Amniotic stem cell (primary cell): Measurements from ENCODE around the gene CDH4.
"Not testable (repeated sequence)": the region's sequence is repeated elsewhere in the genome, so short reads cannot be mapped to it uniquely, and the experiment has no call there.

Source experiments
- DNase-seq: peaks from one replicate; lab custom pipeline; 2025; lab: John Stamatoyannopoulos, UW

CDH4 gene

DNA sequence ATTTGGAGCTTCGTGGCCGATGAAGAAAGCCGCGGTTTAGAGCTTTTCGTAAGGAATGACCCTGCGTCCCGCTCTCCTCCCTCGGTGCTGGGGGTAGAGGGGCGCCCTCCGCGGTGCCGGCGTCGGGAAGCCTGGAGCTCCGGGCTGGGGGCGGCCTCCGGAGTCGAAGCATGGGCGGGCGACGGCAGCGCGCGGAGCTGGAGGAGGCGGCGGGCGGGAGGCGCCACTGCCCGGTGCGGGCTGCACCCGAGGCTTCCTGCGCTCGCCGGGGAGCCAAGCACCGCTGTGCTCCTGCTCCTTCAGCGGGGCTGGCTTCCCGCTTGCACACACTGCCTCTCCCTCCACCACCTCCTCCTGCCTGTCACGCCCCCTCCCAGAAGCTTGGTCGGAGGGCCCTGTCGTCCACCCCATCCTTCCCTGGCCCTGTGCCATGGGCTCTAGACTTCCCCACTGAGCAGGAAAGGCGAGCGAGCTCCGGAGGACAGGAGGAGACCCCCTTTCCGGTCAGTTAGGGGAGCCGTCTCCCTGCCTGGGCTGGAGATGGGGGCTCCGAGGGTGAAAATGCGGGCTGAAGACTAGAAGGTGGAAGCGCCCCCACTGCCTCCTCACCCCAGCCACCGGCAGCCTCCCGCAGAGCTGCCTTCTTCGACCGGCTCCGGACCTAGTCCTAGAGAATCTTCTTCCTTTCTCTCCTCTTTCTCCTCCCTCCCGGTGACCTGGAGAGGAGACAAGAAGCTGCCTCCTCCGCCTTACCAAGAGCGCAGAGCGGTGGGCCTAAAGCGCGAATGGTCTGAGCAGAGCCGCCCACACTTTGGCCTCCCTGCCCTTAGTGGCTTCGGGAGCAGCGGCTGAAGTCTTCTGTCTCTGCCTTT lies 1.8 kb downstream of the CDH4 start:
- no peak for DNase-seq

DNA sequence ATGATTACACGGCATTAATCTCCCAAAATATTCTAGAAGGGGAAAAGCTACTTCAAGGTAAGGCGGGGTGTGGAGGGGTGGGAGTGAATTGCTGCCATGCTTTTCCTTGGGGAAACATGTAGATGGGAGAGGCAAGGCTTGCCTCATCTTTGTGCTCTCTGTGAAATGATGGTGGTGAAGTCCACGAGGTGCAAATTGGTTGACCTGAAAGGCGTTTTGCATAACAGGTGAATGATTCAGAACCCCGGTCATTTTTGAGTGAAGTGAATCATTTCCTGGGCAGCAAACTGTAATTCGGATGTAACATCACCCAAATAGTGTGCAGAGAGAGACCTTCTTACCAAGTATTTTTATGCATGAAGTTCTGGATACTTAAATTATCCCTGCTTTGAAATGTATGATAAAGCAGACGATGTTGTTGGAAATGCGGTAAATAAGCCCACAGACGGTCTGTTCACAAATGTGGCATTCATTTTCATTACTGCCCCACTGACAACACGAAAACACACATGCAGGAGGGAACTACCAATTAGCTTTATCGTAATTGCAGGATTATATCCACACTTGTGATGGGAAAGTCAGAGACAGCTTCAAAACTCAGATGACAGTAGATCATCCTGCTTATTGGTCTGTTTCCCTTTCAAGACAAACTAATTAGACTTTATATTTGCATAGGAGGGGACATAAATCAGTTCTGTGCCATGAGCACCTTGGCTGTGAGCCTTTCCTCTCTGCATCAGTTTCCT lies 3.0 kb downstream of the CDH4 start:
- no peak for DNase-seq

GRCh38 chr20:61256365-61256764 lies 4.3 kb downstream of the CDH4 start:
- no peak for DNase-seq

GRCh38 chr20:61256824-61257223 lies 4.8 kb downstream of the CDH4 start:
- DNase-seq, result no peak

DNA sequence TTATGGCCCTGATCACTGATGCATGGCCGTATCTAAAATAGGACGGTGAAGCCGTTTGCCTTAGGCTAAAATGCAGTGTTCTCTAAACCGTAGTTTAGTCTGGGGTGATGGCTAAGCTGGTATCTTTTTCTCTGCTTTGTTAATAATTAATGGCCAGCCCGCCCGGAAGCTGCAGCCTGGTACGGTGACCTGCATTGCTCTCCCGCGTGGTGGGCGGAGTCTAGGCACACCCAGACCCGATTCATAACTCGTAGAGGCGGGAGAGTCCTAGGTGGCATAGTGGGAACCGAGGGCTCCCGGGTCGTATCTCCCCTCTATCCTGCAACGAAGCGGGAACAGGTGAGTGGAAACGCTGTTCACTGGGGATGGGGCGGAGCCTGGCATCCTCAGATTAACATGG lies 5.5 kb downstream of the CDH4 start:
- no peak for DNase-seq

- no peak for DNase-seq
These were observed 7.7 kb downstream of the CDH4 start for GRCh38 chr20:61259741-61260140.

DNA sequence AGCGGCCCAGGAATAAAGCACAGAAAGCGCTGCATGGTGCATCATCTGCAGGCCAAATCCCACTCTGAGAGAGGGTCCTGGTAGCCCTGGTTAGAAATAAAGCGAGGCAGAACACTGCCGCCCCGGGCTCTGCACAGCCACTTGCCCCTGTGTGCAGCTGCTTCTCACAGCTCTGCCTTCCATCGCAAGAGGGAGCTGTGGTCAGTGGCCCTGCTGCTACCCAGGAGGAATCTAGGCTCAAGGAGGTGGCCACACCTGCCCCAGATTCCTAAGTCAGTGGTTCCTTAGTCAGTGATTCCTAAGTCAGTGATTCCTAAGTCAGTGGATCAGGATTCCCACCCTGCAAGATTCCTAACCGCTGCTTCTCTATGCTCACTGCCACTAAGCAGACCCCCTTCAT lies 8.8 kb downstream of the CDH4 start:
- no peak for DNase-seq

DNA sequence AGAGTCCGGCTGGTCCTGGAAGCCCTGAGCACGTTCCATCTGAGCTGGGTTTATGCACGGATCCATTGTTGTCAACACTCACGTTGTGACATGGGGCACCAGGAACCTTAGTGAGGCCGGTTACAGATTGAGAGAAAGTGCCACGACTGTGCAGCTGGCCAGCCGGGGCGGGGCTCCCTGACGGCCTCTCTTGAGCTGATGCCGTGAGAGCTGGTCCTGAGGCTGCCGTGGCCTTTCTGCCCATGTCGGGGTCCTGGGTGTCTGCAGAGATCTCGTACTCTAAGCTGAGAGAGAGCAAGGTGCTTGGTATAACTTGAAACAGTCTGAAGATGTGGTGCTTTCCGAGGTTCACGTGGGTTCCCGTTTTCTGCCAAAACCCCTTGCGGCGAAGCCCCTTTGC lies 10.0 kb downstream of the CDH4 start:
- DNase-seq, result no peak

DNA sequence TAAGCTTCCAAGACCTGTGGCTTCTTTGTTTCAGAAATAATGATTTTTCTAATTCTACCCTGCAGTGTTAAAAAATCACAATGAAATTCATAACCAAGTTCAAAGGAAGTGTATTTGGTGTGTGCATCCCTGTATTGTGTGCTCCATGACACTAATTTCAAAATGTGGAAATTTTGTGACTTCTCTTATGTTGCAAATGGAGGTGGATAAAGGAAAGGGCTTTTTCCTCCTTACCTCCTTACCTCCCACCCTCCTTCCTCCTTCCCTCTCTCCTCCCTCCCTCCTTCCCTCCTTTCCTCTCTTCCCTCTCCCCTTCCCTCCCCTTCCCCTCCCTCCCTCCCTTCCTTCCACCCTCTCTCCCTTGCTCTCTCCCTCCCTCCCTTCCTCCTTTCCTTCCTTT lies 10.5 kb downstream of the CDH4 start:
- DNase-seq, result no peak

- DNase-seq, result no peak
These were observed 11.1 kb downstream of the CDH4 start for GRCh38 chr20:61263084-61263695.

GRCh38 chr20:61263938-61264337 lies 11.9 kb downstream of the CDH4 start:
- no peak for DNase-seq

GRCh38 chr20:61267241-61267640 lies 15.2 kb downstream of the CDH4 start:
- no peak for DNase-seq

- no peak for DNase-seq
These were observed 16.0 kb downstream of the CDH4 start for GRCh38 chr20:61268024-61268423.

- DNase-seq, result no peak
These were observed 19.5 kb downstream of the CDH4 start for GRCh38 chr20:61271312-61272231.

DNA sequence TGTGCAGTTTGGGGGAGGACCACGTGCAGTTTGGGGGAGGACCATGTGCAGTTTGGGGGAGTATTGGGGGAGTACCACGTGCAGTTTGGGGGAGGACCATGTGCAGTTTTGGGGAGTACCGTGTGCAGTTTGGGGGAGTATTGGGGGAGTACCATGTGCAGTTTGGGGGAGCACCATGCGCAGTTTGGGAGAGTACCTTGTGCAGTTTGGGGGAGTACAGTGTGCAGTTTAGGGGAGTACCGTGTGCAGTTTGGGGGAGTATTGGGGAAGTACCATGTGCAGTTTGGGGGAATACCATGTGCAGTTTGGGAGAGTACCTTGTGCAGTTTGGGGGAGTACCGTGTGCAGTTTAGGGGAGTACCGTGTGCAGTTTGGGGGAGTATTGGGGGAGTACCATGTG lies 21.0 kb downstream of the CDH4 start:
- not testable (repeated sequence) for DNase-seq

GRCh38 chr20:61273666-61274065 lies 21.6 kb downstream of the CDH4 start:
- DNase-seq, result not testable (repeated sequence)

DNA sequence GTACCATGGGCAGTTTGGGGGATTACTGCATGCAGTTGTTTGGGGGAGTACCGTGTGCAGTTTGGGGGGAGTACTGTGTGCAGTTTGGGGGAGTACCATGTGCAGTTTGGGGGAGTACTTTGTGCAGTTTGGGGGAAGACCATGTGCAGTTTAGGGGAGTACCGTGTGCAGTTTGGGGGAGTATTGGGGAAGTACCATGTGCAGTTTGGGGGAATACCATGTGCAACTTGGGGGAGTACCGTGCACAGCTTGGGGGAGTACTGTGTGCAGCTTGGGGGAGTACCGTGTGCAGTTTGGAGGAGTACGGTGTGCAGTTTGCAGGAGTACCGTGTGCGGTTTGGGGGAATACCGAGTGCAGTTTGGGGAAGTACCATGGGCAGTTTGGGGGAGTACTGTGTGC lies 22.3 kb downstream of the CDH4 start:
- no peak for DNase-seq

GRCh38 chr20:61278296-61278695 lies 26.2 kb downstream of the CDH4 start:
- no peak for DNase-seq

DNA sequence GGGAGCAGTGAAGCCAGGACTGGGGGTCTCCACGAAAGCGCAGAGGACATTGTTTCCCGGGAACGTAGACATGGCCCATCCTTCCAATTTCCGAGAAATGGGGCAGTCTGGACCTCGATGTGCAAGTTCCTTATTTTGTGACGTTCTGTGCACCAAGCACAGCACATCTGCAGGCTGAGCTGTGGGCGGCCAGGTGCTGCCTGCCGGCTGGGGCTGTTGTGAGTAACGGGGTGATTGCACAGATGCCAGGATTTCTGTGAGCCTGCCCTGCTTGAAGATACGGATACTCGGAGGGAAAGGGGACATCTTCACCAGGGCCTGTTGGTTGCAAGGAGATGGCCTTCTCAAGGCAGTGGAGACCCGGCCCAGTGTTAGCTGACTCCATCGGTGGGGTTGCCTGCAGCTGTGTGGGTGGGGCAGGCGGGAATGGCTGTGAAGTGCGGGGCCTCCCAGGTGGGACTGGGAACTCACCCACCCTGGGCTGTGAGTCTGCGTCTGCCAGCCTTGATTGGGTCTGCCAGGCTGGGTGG lies 27.6 kb downstream of the CDH4 start:
- no peak for DNase-seq

DNA sequence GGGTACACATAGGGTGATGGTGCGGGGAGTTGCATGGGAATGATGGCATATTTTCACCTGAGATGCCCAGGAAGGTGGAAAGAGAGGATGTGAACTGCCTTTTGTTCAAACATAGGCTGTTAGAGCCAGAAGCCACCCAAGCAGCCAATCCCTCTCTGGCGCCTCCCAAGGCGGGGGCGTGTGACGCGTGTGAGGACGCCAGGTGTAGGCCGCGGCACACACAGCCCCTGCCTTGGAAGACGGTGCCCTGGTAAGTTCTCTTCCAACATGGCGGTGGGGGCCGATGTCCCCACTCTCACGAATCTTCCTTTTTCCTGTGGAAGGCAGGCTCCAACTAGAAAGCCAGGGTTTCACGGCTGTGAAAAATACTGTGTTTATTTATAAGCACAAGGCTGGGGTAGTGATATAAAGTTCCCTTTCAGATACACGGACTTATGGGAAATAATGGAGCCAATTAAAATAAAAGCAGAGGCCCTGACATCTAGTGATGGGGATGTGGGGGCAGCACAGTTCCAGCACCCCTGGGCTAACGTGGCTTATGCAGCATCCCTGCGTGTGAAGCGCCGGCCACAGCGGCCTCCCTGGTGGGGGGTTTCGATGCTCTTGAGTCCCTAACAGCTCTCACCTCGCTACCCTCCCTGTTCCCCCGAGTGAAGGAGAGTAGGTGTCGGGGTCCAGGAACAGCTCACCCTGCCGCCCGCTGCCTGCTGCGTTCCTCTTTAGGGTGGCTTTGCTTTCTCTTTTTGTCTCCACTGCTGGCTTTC lies 28.3 kb downstream of the CDH4 start:
- no peak for DNase-seq

DNA sequence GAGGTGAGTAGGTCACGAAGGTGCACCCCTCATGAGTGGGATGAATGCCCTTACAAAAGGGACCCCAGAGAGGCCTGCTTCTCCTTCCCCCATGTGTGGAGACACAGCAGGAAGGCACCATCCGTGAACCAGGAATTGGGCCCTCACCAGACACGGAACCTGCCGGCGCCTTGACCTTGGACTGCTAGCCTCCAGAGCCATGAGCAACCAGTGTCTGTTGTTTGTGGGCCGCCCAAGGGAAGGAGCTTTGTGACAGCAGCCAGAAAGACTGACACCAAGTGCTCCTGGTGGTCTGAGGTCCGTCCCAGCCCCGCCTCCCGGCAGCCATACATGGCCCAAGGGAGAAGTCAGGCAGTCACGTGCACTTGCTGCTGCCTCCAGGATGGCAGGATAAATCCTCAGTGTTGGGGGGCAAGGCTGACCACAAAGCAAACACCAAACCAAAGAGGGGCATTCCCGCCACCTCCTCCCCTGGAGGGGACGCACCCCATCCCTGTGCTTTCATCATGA lies 29.3 kb downstream of the CDH4 start:
- no peak for DNase-seq
